Naive thymus-derived CD4-positive, alpha-beta T cell (primary cell): Measurements from ENCODE around the gene PTER. TPM values are rescaled to one million over a fixed set of nuclear protein-coding genes. Genes with fewer than 3 reads are reported as not detected.

Experiments used
- ATAC-seq: fragments of 150-1000 bp; cut with Tn5 transposase; 2 replicates; pipeline ENCODE4 v1.10.0; 2021; ENCODE audit warnings: mild to moderate bottlenecking, moderate library complexity
- CTCF ChIA-PET: fragments of 350-600 bp; sonication (Branson Sonifier 250); formaldehyde crosslinking; loops from one replicate; lab custom pipeline; 2021; ENCODE audit warnings: antibody characterized with exemption; lab: Charles Lee
- POLR2A ChIA-PET: fragments of 350-600 bp; sonication (Branson Sonifier 250); formaldehyde crosslinking; loops from one replicate; lab custom pipeline; 2021; ENCODE audit warnings: antibody characterized with exemption, inconsistent platforms; lab: Charles Lee
- DNase-seq, 9 donors: peaks; one replicate each; pipeline versions ENCODE4 v3.0.0 to v3.0.0-alpha.2; 2020 to 2022; ENCODE audit warnings: mixed read lengths in 1 of 9
- H3K27ac ChIP-seq: one replicate; pipeline ENCODE4 v1.7.0; 2013; ENCODE audit warnings: mild to moderate bottlenecking, low read depth, low read length, moderate library complexity
- H3K27me3 ChIP-seq, 2 donors: one replicate each; pipeline ENCODE4 v1.7.0; 2013; ENCODE audit warnings: low read length in 2 of 2, mild to moderate bottlenecking in 2 of 2, moderate library complexity in 2 of 2; ENCODE audit not compliant: control insufficient read depth in 2 of 2, insufficient read depth in 2 of 2
- H3K36me3 ChIP-seq, 3 experiments: 1 replicate in 2 of 3; 2 replicates in 1 of 3; pipeline ENCODE4 v1.7.0; 2013; ENCODE audit warnings: low read length in 3 of 3, mild to moderate bottlenecking in 3 of 3, moderate library complexity in 1 of 3; ENCODE audit not compliant: insufficient read depth in 3 of 3, control insufficient read depth in 2 of 3
- H3K4me1 ChIP-seq, 2 donors: one replicate each; pipeline ENCODE4 v1.7.0; 2013; ENCODE audit warnings: low read length in 2 of 2, mild to moderate bottlenecking in 2 of 2, moderate library complexity in 1 of 2; ENCODE audit not compliant: control insufficient read depth in 2 of 2, insufficient read depth in 2 of 2
- H3K4me3 ChIP-seq: 2 replicates; pipeline ENCODE4 v1.7.0; 2013; ENCODE audit warnings: mild to moderate bottlenecking, low read length
- H3K9me3 ChIP-seq, 3 experiments: 1 replicate in 2 of 3; 2 replicates in 1 of 3; pipeline ENCODE4 v1.7.0; 2013; ENCODE audit warnings: low read length in 3 of 3; ENCODE audit not compliant: control insufficient read depth in 2 of 3
- H3K27ac Mint-ChIP-seq, 9 donors: one replicate each; pipeline ENCODE4 v1.8.0; 2020 to 2022; ENCODE audit warnings: mixed read lengths in 9 of 9, mild to moderate bottlenecking in 8 of 9, moderate library complexity in 5 of 9, inconsistent platforms in 2 of 9
- H3K27me3 Mint-ChIP-seq, 5 donors: one replicate each; pipeline ENCODE4 v1.8.0; 2021 to 2022; ENCODE audit warnings: mixed read lengths in 5 of 5, mild to moderate bottlenecking in 1 of 5
- H3K36me3 Mint-ChIP-seq, 5 donors: one replicate each; pipeline ENCODE4 v1.8.0; 2020 to 2022; ENCODE audit warnings: mixed read lengths in 5 of 5, mild to moderate bottlenecking in 3 of 5, inconsistent platforms in 1 of 5
- H3K4me1 Mint-ChIP-seq, 7 donors: one replicate each; pipeline ENCODE4 v1.8.0; 2020 to 2022; ENCODE audit warnings: mixed read lengths in 7 of 7, mild to moderate bottlenecking in 3 of 7, inconsistent platforms in 1 of 7
- H3K4me3 Mint-ChIP-seq, 10 donors: one replicate each; pipeline ENCODE4 v1.8.0; 2020 to 2022; ENCODE audit warnings: mild to moderate bottlenecking in 10 of 10, mixed read lengths in 10 of 10, moderate library complexity in 6 of 10, inconsistent platforms in 2 of 10
- H3K9me3 Mint-ChIP-seq, 11 donors: one replicate each; pipeline ENCODE4 v1.8.0; 2020 to 2022; ENCODE audit warnings: mixed read lengths in 11 of 11, mild to moderate bottlenecking in 4 of 11, inconsistent platforms in 1 of 11, moderate library complexity in 1 of 11
- intact Hi-C, 2 donors: fragments of 100-400 bp; cut with micrococcal nuclease; formaldehyde crosslinking; loops; one replicate each; pipeline ENCODE4 v1.15.1; 2023
- polyA plus RNA-seq, 2 donors: library from polyadenylated mRNA; unstranded; fragments of 300-500 nt; fragmentation: Illumina TruSeq; gene quantifications; one replicate each; pipeline ENCODE4 v1.2.3, GENCODE V29; 2021
- total RNA-seq, 6 experiments: library from RNA in 5 of 6; stranded (reverse) in 5 of 6; gene quantifications; 1 replicate in 5 of 6; 2 replicates in 1 of 6; pipeline ENCODE4 v1.2.3 and lab custom pipeline; 2021 to 2026

The PTER gene
- total and polyA plus RNA-seq, 7 experiments from 2014 or later, result 12.9 to 23.7 (median 14.4) TPM

GRCh38 chr10:16459423-16459939 is 22.7 kb downstream of the PTER start:
- Mint-ChIP-seq H3K9me3 (peaks cover 0 to 5% (median 0%) of the 10 kb centered on the region in 11 donors), H3K36me3 (peaks cover 7 to 45% (median 15%) of the 10 kb centered on the region in 5 donors), H3K4me1 (peaks cover 3 to 21% (median 10%) of the 10 kb centered on the region in 7 donors), H3K27me3 (no peaks in the 10 kb centered on the region), H3K27ac (no peak overlapping the region), H3K4me3 (no peak overlapping the region)
- Histone ChIP-seq H3K27ac (no peak overlapping the region), H3K9me3 (no peaks in the 10 kb centered on the region), H3K27me3 (no peaks in the 10 kb centered on the region), H3K36me3 (peaks cover 0 to 9% (median 0%) of the 10 kb centered on the region in 3 experiments), H3K4me3 (no peak overlapping the region), H3K4me1 (no peaks in the 10 kb centered on the region)
- ATAC-seq (no peak), DNase-seq (no peak)
- ChIA-PET POLR2A (no interaction called here), CTCF (no interaction called here)
- intact Hi-C loops, result no loop called here

GRCh38 chr10:16466001-16466400 is 29.2 kb downstream of the PTER start:
- ChIA-PET POLR2A (no interaction called here), CTCF (no interaction called here)
- ATAC-seq (no peak), DNase-seq (no peak)
- Mint-ChIP-seq H3K27me3 (no peaks in the 10 kb centered on the region), H3K9me3 (peaks cover 0 to 5% (median 0%) of the 10 kb centered on the region in 11 donors), H3K4me1 (peaks cover 7 to 35% (median 25%) of the 10 kb centered on the region in 7 donors), H3K4me3 (no peak overlapping the region), H3K27ac (no peak overlapping the region), H3K36me3 (peaks cover 10 to 45% (median 39%) of the 10 kb centered on the region in 5 donors)
- Histone ChIP-seq H3K4me1 (no peaks in the 10 kb centered on the region), H3K27me3 (no peaks in the 10 kb centered on the region), H3K9me3 (no peaks in the 10 kb centered on the region), H3K4me3 (no peak overlapping the region), H3K36me3 (peaks cover 0 to 9% (median 0%) of the 10 kb centered on the region in 3 experiments), H3K27ac (no peak overlapping the region)
- intact Hi-C loops, result no loop called here

- intact Hi-C loops, result no loop called here
- Mint-ChIP-seq H3K36me3 (peaks cover 0 to 45% (median 29%) of the 10 kb centered on the region in 5 donors), H3K4me3 (peak overlapping the region in 2 of 10 donors; percentile 3 to 58), H3K27me3 (no peaks in the 10 kb centered on the region), H3K27ac (peak overlapping the region in 4 of 9 donors; percentile 6 to 54 (median 19)), H3K9me3 (no peaks in the 10 kb centered on the region), H3K4me1 (peaks cover 7 to 33% (median 23%) of the 10 kb centered on the region in 7 donors)
- CTCF ChIA-PET, result interaction anchor here (0.7 kb wide), 1 partner anchor 24 kb away, joined by 3 read pairs; no protein-coding TSS in a partner anchor
- Histone ChIP-seq H3K9me3 (no peaks in the 10 kb centered on the region), H3K4me3 (no peak overlapping the region), H3K4me1 (no peaks in the 10 kb centered on the region), H3K36me3 (no peaks in the 10 kb centered on the region), H3K27ac (no peak overlapping the region), H3K27me3 (no peaks in the 10 kb centered on the region)
- peak; percentile 71 for ATAC-seq
- POLR2A ChIA-PET, result no interaction called here
- DNase-seq, result no peak
Observed at GRCh38 chr10:16470747-16471146, 33.9 kb downstream of the PTER start.

GRCh38 chr10:16472828-16473227 is 36.0 kb downstream of the PTER start:
- CTCF ChIA-PET, result no interaction called here
- H3K4me1 Mint-ChIP-seq, result peaks cover 3 to 27% (median 20%) of the 10 kb centered on the region in 7 donors
- POLR2A ChIA-PET, result no interaction called here

GRCh38 chr10:16477757-16478156 is 40.9 kb downstream of the PTER start:
- Histone ChIP-seq H3K27ac (no peak overlapping the region), H3K27me3 (no peaks in the 10 kb centered on the region), H3K9me3 (no peaks in the 10 kb centered on the region), H3K4me1 (no peaks in the 10 kb centered on the region), H3K4me3 (no peak overlapping the region), H3K36me3 (no peaks in the 10 kb centered on the region)
- Mint-ChIP-seq H3K4me3 (no peak overlapping the region), H3K4me1 (peaks cover 0 to 7% (median 2%) of the 10 kb centered on the region in 7 donors), H3K36me3 (peaks cover 0 to 33% (median 15%) of the 10 kb centered on the region in 5 donors), H3K27ac (no peak overlapping the region), H3K27me3 (no peaks in the 10 kb centered on the region), H3K9me3 (no peaks in the 10 kb centered on the region)
- ChIA-PET POLR2A (no interaction called here), CTCF (interaction anchor here (1.2 kb wide), 1 partner anchor 40 kb away, joined by 3 read pairs; the partner anchor contains the start of gene PTER)
- ATAC-seq (no peak), DNase-seq (no peak)
- intact Hi-C loops, result no loop called here

More at GRCh38 chr10:16472828-16473227, 36.0 kb downstream of the PTER start:
- Mint-ChIP-seq H3K9me3 (no peaks in the 10 kb centered on the region), H3K27me3 (no peaks in the 10 kb centered on the region), H3K4me3 (no peak overlapping the region), H3K27ac (no peak overlapping the region), H3K36me3 (peaks cover 0 to 42% (median 29%) of the 10 kb centered on the region in 5 donors)
- Histone ChIP-seq H3K9me3 (no peaks in the 10 kb centered on the region), H3K4me1 (no peaks in the 10 kb centered on the region), H3K4me3 (no peak overlapping the region), H3K36me3 (no peaks in the 10 kb centered on the region), H3K27me3 (no peaks in the 10 kb centered on the region), H3K27ac (no peak overlapping the region)
- no peak for ATAC-seq
- no peak for DNase-seq
- intact Hi-C loops, result no loop called here

GRCh38 chr10:16478801-16479200 is 42.0 kb downstream of the PTER start:
- Mint-ChIP-seq H3K36me3 (peaks cover 0 to 37% (median 10%) of the 10 kb centered on the region in 5 donors), H3K27me3 (no peaks in the 10 kb centered on the region), H3K27ac (no peak overlapping the region), H3K9me3 (no peaks in the 10 kb centered on the region), H3K4me1 (peaks cover 0 to 11% (median 2%) of the 10 kb centered on the region in 7 donors), H3K4me3 (no peak overlapping the region)
- H3K4me1 ChIP-seq, result no peaks in the 10 kb centered on the region
- intact Hi-C loops, result no loop called here
- H3K36me3 ChIP-seq, result no peaks in the 10 kb centered on the region
- POLR2A ChIA-PET, result no interaction called here
- DNase-seq (no peak), ATAC-seq (no peak)
- H3K27ac ChIP-seq, result no peak overlapping the region
- no peaks in the 10 kb centered on the region for H3K27me3 ChIP-seq
- CTCF ChIA-PET, result interaction anchor here (0.6 kb wide), 1 partner anchor 94 kb away, joined by 5 read pairs; no protein-coding TSS in a partner anchor
- H3K9me3 ChIP-seq, result no peaks in the 10 kb centered on the region
- H3K4me3 ChIP-seq, result no peak overlapping the region
